Activated CD4-positive, alpha-beta T cell treated with anti-CD3 and anti-CD28 coated beads, Interleukin-2, Interleukin-6, amounts not matched to agents 100 ng/mL and 50 ng/mL, durations not matched to agents 16 hours and 8 hours (primary cell): Measurements from ENCODE around the gene NAXD.
A peak's percentile ranks its signal among the peaks of the same experiment; 100 is the strongest.
"Not testable (repeated sequence)": the region's sequence is repeated elsewhere in the genome, so short reads cannot be mapped to it uniquely, and the experiment has no call there.

ENCODE experiments used
- DNase-seq: peaks from one replicate; pipeline ENCODE4 v3.0.0-alpha.2; 2020

NAXD gene

GRCh38 chr13:110669036-110669435, 53.7 kb downstream of the NAXD start:
- no peak for DNase-seq

GRCh38 chr13:110669814-110670213, 54.5 kb downstream of the NAXD start:
- DNase-seq, result not testable (repeated sequence)

GRCh38 chr13:110676595-110677587, 61.5 kb downstream of the NAXD start:
- DNase-seq, result no peak

- DNase-seq, result no peak
These were observed 62.6 kb downstream of the NAXD start for GRCh38 chr13:110677731-110678545.

GRCh38 chr13:110680852-110681251, 65.5 kb downstream of the NAXD start:
- peak; percentile 27 for DNase-seq

- DNase-seq, result no peak
These were observed 66.7 kb downstream of the NAXD start for GRCh38 chr13:110681868-110682550.

- no peak for DNase-seq
These were observed 67.4 kb downstream of the NAXD start for GRCh38 chr13:110682746-110683145.

- no peak for DNase-seq
These were observed 68.0 kb downstream of the NAXD start for GRCh38 chr13:110683203-110683883.

GRCh38 chr13:110683921-110684320, 68.6 kb downstream of the NAXD start:
- no peak for DNase-seq

- DNase-seq, result no peak
These were observed 69.2 kb downstream of the NAXD start for GRCh38 chr13:110684388-110685056.

GRCh38 chr13:110685305-110686020, 70.1 kb downstream of the NAXD start:
- no peak for DNase-seq

GRCh38 chr13:110687736-110688135, 72.4 kb downstream of the NAXD start:
- no peak for DNase-seq

GRCh38 chr13:110689041-110689440, 73.7 kb downstream of the NAXD start:
- no peak for DNase-seq
